Effector CD8-positive, alpha-beta T cell (primary cell): ENCODE results near the gene PLEKHG1.

Experiments used
- DNase-seq: peaks from one replicate; lab custom pipeline; 2025; lab: John Stamatoyannopoulos, UW

The PLEKHG1 gene

DNA sequence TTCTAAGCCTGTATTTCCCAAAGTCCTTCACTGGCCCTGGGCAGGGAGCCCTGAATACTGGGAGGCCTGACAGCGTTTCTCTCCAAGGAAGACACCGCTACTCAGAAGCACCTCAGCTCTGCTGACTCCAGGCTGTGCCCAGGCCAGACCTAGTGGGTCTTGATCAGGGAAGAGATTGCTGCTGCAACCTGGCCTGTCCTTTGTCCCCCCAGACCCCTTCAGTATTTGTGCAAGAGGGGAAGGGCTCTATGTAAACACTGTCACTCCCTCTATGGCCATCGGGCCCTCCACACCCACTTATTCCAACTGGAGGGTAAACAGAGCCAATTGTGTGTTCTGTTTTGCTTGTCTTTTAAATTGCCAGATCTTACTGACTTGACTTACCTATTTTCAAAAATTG lies 20.6 kb downstream of the PLEKHG1 start:
- no peak for DNase-seq

DNA sequence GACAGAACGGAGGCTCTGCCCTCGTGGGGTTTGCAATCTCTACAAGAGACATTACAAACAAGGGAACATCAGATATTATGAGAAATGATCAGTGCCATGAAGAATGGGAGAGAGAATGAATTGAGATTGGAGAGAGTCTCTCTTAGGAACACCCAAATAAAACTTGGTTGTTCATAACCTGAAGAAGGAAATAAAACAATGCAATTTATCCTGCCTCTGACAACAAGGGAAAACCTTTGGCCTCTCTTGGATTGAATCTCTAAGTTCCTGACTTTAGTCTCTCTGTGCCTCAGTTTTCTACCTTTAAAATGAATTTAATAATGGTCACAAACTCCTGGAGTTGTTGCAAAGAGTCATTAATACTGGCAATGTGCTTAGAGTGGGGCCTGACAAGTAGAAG lies 21.1 kb downstream of the PLEKHG1 start:
- DNase-seq: no peak

DNA sequence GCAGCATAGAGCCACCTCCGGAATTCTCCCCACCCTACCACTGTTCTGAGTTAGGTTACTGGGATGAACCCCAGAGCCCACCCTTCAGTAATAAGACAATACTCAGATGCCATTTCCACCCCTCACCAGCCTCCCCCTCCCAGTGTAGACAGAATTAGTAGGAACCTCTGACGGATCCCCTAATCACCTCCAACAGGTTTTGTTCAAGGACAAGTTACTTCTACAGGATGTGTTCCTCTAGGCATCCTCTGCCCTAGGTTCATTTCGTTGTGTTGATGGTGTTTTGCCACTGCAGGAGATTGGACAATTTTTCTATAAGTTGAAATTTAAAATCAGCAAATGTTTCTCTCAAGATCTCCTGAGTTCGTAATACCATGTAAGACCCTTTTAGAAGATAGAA lies 22.8 kb downstream of the PLEKHG1 start:
- no peak for DNase-seq

DNA sequence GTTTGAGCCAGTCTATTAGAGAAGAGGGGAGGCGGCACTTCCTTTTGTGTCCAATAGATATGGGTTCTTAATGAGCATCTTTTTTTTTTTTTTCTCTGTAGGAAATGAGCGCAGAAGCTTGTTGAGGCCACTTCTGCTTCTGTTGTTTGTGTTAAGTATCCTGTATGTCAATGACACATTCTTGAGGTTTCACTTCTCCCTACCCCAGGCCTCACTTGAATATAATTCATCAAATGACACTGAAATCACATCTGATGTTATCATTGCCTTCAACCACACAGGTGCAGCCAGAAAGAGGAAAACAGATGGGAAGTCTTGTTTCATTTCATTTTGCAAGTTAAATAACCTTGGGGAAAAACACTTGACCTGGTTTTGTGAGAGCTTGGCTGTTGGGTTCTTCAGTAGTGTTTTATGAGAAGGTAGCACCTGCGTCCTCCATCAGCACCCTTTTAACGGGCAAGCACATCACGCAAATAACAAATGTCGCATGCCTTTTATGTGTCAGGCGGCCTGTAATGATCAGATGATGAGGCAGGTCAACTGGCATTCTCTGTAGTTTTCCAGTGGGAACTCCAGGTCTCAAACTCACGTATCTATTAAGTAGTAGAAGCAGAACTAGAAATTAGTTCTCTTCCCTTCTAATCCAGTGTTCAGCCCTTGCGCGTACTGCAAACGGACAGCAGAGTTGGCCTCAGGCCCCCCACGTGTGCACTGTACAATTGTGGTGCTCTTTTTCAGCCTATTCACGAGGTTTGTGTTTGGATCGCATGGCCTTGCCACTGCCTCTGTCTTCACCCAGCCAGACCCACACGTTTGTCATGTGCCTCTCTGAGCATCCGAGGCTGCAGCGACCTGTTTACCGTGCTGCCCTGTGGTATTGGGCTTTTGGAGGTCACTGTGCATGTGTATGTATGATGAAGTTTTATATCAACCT lies 23.5 kb downstream of the PLEKHG1 start:
- no peak for DNase-seq

DNA sequence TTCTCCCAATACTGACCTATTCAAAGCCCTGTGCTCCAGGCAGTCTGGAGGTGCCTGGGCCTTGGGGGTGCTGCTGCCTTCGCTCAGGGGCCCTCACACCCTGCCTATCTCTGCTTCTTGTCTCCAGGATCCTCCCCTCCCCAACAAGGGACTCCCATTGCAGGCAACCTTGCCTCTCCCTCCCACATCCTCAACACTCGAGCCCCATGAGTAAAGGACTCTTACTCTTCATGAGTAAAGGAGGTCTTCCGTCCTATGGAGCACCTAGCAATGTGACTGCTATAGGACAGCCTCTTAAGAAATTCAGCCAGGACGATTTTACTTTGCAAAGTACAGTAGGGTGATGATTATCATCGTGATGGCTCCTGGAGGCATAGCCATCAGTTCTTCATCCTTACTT lies 24.5 kb downstream of the PLEKHG1 start:
- DNase-seq: no peak

DNA sequence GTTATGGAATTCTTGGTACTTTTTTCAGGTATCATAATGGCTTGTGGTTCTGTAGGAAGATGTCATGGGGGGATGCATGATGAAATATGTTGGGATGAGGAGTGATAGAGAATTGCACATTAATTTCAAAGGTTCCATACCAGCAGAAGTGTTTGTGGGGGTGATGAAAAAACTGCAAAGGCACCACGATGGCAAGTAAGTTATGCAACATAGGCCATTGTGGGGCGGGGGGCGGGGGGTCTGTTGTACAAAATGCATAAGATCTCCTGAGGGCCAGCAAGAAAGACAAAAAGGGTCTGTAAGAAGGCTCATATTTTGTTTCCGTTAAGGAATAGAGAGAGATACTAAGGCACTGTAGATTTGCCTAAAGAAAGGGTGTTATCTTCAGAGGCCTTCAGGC lies 26.2 kb downstream of the PLEKHG1 start:
- no peak for DNase-seq

DNA sequence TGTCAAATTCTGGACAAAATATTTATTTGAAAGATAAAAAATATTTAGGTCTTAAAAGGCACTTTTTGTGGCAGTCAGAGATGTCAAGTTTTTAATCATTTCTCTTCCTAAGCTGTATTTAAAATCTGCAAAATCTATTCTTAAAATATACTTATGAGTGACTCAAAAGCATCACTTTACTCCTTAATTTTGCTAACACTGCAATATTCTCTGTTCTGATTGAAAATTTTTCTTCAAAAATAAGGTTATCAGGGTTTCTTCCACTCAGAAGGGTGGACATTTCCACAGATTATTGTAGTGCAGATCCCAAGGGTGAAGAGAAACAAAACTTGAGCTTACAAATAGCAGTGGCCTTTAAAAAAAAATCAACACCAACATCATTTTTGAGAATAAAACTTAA lies 27.5 kb downstream of the PLEKHG1 start:
- no peak for DNase-seq

DNA sequence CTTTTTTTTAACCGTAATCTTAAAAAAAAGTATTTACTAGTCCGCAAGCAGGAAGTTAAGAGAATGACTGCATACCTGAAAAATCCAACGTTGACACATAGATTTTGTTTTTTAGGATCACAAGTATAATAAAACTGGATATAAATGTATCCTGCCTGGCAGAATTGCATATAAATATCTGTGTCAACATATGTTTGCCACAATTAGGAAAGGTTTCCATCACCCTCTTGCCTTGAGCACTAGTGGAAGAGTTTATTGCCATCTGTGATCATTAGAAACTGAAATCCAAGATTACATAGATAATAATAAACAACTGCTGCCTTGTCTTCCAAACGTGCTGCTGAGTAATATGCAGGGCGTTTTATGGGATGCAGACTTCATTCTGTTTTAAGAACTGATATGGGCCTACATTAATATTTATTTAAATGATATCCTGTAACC lies 27.9 kb downstream of the PLEKHG1 start:
- no peak for DNase-seq

DNA sequence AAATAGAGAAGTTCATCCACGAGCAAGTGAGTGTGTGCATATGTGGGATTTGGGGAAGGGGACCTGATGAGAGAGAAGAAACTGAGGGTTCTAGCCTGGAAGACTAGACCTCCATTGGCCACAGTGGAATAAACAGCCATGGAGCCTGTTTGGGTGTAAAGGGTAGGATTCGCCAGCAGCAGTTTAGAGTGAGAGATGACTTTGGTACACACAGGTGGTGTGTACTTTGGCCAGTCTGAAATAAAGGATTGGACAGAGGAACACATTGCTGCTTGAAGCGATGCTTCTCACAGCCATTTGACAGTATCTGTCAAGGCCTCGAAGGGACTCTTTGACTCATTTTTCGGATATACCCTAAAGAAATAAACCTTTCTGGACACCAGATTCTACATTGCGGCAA lies 29.2 kb downstream of the PLEKHG1 start:
- DNase-seq: no peak

DNA sequence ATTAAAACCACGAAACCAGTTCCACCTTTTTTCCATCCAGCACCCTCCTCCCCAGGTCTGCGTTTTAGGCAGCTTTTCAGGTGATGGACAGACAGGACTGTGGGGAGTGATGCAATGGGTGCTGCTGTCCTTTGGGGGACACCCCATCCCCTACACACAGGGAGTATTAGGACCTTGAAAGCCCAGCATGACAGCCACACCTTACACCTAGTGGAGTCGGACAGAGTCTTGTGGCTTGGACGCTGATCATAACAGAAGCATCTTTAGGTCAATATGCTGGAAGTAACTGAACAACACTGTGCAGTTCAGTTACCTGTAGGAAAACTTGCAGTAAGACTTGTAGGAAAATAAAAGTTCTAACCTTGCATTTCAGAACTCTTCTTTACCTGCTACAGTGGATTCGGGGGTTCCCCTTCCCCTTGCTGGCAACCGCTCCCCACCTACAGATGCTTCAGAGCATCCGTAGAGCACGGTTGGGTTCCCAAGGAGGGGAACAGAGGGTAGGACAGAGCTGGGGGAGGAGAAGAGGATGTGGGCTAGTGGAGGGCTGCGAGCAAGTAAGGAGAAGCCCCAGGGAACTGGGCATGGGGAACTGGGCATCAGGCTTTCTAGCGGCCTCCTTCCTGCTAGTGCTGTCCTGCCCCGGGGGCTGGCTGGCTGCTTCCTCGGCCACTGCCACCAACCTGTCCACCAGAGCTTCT lies 31.7 kb downstream of the PLEKHG1 start:
- no peak for DNase-seq

DNA sequence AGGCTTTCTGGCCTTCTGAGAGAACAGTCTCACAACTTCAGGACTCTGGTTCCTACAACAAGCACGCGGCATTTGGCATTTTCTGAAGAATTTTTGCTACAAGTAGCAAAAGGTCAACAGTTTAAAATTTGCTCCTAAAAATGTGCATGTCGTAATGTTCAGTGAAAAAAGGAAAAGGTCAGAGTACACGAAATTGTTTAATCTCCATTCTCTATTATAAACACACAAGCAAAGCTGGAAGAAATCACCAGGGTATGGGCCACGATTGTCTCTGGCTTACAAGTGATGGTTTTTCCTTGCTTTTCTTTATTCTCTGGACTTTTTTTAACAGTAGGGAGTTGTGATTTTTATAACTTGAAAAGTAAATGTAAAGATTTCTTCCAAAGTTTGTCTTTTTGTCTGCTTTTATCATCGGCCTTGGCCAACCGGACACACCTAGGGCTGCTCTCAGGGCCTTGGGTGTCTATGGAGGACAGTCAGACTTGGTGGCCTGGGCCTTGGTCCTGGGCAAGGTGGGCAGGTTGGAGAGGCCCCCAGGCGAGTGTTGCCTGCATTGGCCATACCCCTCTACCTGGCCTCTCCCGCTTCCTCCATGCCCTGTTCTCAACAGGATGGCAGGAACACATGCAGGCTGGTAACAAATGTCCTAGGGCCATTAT lies 32.4 kb downstream of the PLEKHG1 start:
- no peak for DNase-seq

DNA sequence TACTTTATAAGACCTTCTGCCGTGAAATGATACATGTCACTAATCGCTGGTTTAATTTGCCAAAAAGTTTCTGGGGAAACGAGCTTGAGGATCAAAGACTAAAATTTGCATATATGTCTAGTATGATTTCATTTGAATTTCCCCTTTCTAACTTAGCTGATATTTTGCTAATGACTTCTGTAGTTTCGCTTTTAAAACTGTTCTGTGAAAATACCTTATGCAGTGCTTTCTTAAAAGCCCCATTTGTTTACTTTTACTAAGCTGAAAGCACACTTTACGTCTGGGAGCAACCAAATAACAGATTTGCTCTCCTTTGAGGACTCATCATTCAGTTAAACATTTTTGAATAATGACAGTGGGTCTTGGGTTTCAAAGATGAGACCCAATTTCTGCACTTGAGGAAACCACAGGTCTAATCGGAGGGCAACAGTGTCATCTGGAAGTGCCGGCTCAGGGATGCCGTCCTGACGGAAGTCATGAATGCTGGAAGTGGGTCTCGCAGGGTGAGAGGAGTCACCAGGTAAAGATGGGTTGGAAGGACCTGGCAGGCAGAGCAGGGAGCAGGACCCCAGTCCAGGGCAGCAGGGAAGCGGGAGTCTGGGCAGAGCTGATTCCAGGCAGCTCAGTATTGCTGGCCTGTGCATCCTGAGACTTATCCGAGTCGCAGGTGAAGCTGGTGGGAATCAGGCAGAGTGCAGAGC lies 33.2 kb downstream of the PLEKHG1 start:
- DNase-seq: no peak

DNA sequence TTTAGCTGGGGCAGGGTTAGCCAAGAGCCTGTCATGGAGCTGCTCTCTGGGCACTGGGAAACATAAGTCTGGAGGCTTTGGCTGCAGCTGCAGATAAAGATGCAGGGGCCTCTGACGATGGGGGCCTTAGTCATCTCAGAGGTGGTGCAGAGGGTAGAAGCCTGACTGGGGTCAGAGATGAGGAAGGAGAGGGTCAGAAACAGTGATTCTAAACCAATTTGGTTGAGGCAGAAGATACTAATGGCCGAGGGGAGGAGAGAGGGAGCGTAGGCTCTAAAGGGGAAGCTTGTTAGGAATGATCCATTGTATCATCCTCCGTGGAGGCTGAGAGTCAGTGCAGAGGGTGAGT lies 33.8 kb downstream of the PLEKHG1 start:
- no peak for DNase-seq

DNA sequence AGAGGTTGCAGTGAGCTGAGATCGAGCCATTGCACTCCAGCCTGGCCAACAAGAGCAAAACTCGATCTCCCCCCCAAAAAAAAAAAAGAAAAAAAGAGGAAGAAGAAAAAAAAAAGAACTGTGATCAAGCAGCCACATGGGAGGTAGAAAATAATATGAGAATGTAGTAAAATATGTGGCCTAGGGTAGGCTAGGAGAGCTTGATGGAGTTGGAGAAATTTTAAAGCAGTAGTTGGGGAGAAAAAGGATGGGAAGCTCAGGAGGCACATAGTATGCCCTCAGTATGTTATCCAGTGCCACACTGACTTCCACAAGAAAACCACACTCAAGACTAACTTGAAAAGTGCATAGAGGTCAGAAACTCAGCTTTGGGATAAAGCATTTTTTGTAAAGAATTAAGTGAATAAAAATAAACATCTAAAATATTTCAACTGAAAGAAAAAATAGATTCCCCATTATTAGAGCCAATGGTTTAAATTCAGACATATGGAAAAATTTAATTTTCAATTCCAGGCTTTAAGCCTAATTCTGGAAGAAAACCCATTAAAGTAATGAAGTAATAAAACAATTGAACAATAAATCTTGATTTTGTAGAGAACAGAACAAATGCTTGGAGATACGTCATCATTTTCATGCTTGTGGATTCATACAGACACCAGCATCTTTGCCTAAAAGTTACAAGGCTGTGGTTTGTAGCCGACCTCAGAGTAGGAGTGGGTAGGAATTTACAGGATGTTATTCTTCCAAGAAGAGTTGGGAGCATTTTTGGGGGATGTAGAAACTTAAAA lies 34.7 kb downstream of the PLEKHG1 start:
- DNase-seq: no peak

DNA sequence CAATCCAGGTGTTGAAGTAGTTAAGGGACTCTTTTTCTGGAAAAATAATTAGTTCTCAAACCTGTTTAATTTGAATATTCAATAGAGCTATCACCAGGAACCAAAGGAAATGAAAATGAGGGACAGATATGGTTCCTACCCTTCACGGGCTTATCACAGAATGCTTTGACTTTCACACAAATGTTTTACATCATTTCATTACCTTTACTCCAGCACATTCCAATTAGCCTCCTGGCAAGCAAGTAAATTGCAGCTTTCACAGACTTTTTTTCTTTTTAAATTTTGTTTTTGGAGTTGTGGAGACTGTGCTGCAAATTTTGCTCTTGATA lies 35.2 kb downstream of the PLEKHG1 start:
- no peak for DNase-seq

DNA sequence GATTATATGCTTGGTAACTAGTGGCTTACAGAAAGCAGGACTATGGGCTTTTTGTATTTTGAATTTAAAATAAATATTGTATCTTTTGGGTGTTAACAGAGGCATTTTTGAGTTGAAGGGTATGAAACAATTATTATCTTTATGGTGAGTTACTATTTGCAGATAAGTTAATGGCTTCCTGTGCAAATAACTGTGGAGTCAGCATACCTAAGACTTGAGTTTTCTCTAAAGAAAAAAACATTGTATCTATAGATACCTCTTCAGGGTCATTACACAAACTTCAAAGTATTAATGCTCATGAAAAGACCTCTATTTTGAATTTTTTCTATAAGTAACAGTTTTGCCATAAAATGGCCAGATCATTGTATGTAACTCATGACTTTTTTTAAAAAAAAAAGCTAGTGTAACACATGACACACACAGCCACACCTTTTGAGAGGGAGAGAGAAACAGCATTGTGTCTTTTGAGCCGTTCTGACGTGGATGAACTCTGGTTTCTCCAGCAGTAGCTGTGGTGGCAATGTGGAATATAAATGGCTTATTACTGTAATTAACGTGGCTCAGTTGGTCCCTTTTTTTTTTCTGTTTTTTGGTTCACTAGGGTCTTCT lies 36.3 kb downstream of the PLEKHG1 start:
- DNase-seq: no peak

DNA sequence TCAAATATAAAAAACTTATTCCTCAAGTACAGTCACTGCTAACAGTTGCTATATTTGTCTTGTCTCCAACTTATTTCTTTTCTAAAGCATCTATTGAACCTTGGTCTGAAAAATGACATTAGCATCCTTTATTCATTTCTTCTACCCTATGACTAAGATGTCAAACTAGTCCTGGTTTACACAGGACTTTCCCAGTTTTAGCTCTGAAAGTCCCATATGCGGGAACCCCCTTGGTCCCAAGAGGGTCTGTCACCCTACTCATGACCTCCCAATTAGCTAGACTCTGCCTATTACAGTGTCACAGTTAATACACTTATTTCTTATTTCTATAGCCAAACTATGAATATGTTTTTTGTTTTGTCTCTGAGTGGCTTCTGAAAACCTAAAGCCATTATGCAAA lies 37.1 kb downstream of the PLEKHG1 start:
- no peak for DNase-seq

DNA sequence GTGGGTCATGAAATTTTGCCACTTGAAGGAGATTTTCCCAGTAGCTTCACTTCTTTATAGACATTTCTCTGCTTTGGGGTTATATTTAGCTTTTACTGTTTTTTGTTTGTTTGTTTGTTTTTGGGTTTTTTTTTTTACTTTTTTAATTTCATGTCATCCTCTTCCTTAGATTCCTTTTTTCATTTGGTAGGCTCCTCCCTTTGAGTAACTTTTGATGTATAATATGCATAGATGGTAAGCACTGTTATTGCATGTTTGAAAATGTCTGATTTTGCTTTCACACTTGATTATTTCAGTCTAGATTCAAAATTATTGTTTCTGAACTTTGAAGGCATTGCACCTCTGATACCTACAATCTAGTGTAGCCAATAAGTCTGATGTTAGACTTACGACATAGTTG lies 37.6 kb downstream of the PLEKHG1 start:
- DNase-seq: no peak

DNA sequence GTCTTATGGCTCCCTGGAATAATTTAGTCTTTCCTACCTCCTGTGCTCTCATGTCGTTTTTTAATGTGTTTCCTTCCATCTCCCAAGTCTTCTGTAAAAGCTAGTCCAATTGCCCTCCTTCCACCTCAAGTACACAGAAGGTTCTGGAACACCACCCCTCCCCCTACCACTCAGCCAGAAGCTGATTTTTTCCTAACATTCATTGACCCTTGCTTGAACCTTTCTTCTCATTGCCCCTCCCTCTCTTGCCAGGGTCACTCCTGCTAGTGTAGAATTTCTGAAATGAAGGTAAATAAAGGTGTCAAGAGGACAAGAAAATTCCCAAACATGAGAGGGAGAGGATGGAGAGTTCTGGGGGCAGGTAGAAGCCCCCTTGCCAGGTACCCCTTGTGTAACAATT lies 38.6 kb downstream of the PLEKHG1 start:
- no peak for DNase-seq

DNA sequence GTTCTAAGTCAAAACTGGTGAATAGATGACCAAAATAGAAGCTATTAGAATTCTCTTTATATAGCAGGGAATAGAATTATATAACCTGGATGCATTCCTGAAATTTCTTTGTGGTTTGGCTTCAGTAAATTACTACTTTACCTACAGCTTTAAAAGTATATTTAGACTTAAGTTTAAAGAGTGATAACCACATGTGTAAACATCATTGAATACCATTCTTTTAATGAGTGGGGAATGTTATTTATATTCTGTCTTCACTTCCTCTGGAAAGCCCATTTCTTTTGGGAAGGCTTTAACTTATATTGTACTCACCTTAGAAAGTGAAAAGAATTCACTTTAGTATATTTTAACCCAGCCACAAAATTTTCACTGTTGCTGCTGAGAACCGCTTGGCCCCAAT lies 39.1 kb downstream of the PLEKHG1 start:
- DNase-seq: no peak

DNA sequence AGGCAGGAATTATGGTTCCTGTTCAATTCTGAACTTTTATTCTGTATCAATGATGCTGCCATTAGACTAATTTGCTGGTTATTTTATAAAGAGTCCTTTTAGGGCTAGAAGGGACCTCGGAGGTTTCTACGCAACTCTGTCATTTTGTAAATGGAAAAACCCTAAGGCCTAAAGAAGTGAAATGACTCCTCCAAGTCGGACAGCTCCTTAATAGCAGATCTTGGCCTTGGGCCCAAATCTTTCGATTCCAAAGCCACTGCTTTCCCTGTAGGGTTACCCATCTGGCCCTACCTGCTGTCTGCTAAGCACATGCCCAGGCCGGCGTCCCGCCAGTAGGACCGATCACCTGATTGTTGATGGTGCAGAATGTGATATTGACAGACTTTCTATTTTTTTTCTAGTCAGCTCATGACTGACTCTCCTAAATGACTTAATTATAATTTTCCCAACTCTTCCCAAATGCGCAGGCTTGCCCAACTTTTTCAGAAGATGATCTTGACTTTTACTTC lies 40.2 kb downstream of the PLEKHG1 start:
- no peak for DNase-seq
